OCI-LY1 (cell line): ENCODE results near the gene IFNLR1.

Source experiments
- CTCF ChIP-seq: fragments of 200-600 bp; sonication (generic), shearing (Covaris generic); IDR thresholded peaks from 2 replicates; pipeline ENCODE4 v1.5.1; 2017; ENCODE audit warnings: mild to moderate bottlenecking, antibody characterized with exemption, low read length, moderate library complexity, mixed read lengths
- EZH2 ChIP-seq: fragments of 200-600 bp; sonication (generic), shearing (Covaris generic); IDR thresholded peaks from 2 replicates; pipeline ENCODE4 v1.8.0; 2017; ENCODE audit warnings: borderline replicate concordance, mixed run types, mild to moderate bottlenecking, antibody characterized with exemption, low read length, moderate library complexity, mixed read lengths

GRCh38 chr1:24195136-24195535 is 8.0 kb upstream of the IFNLR1 start:
- TF ChIP-seq CTCF = no peak
- TF ChIP-seq EZH2 = no peak
